Neural progenitor cell (in vitro differentiated cells): ENCODE measurements around the gene VEPH1.

ENCODE experiments used
- CTCF ChIP-seq: fragments of 200-600 bp; sonication (generic); IDR thresholded peaks from 2 replicates; pipeline ENCODE4 v1.5.1; 2017; ENCODE audit warnings: antibody characterized with exemption, mild to moderate bottlenecking
- EZH2 ChIP-seq: fragments of 200-600 bp; sonication (generic); IDR thresholded peaks from 2 replicates; pipeline ENCODE4 v1.6.1; 2017; ENCODE audit warnings: antibody characterized with exemption, mild to moderate bottlenecking, moderate library complexity
- EZH2phosphoT487 ChIP-seq: fragments of 200-600 bp; sonication (generic); IDR thresholded peaks from 2 replicates; pipeline ENCODE4 v1.6.1; 2017; ENCODE audit warnings: antibody characterized with exemption

DNA sequence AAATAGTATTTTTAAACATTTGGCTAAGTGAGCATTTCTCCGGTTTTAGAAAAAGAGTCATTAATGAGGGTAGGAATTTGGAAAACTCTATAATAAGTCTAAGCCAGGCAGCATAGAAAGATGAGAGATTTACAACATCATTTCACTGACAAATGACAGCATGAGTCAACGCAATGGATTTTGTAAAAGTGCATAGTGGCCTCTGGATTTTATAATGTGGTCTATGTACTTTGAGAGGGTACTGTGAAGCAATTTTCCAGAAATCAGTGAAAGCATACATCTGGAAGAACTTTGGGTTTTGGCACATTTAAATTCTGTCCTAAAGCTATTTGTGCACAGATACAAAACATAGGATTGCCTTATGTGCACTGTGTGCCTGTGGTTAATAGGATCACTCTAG lies 212.4 kb downstream of the VEPH1 start:
- TF ChIP-seq CTCF (no peak), EZH2phosphoT487 (no peak), EZH2 (no peak)
